Neural progenitor cell (in vitro differentiated cells): Measurements from ENCODE around the gene TSHZ2.

Experiments used
- CTCF ChIP-seq: fragments of 200-600 bp; sonication (generic); IDR thresholded peaks from 2 replicates; pipeline ENCODE4 v1.5.1; 2017; ENCODE audit warnings: antibody characterized with exemption, mild to moderate bottlenecking
- EZH2 ChIP-seq: fragments of 200-600 bp; sonication (generic); IDR thresholded peaks from 2 replicates; pipeline ENCODE4 v1.6.1; 2017; ENCODE audit warnings: antibody characterized with exemption, mild to moderate bottlenecking, moderate library complexity
- EZH2phosphoT487 ChIP-seq: fragments of 200-600 bp; sonication (generic); IDR thresholded peaks from 2 replicates; pipeline ENCODE4 v1.6.1; 2017; ENCODE audit warnings: antibody characterized with exemption

GRCh38 chr20:53296451-53297153 lies 324.4 kb downstream of the TSHZ2 start:
- TF ChIP-seq CTCF (no peak), EZH2 (no peak), EZH2phosphoT487 (no peak)
